Subcutaneous adipose tissue (tissue), 4 donors: Measurements from ENCODE around the gene RNASET2. TPM values are rescaled to one million over a fixed set of nuclear protein-coding genes. Genes with fewer than 3 reads are reported as not detected.

Experiments used
- total RNA-seq, 4 donors: library from RNA; depleted of rRNA; stranded (reverse); fragments of >200 nt; gene quantifications; one replicate each; pipeline ENCODE4 v1.1.0, GENCODE V29; 2016
- TF ChIP-seq, protein P1 (sequence below): fragments of 450-650 bp; IDR thresholded peaks from one replicate; pipeline ENCODE4 v1.5.1; 2016; ENCODE audit warnings: low read depth, mild to moderate bottlenecking, control low read depth, antibody characterized with exemption, moderate library complexity

Gene RNASET2
- total RNA-seq, 4 donors from 2014 or later: 40.4 to 173 (median 77.0) TPM

DNA sequence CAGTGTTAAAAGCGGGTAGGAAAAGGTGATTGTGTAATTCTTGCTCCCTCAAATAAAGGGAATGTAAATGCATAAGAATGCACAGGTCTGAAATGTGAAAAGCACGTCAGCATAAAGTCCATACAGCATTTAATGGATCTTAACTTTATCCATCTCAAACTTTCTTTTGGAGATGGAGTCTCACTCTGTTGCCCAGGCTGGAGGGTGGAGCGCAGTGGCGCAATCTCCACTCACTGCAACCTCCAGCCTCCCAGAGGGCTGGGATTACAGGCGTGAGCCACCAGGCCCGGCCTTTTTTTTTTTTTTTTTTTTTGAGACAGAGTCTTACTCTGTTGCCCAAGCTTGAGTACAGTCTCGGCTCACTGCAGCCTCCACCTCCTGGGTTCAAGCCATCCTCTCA, 33.4 kb downstream of the RNASET2 start:
- TF ChIP-seq, protein P1, sequence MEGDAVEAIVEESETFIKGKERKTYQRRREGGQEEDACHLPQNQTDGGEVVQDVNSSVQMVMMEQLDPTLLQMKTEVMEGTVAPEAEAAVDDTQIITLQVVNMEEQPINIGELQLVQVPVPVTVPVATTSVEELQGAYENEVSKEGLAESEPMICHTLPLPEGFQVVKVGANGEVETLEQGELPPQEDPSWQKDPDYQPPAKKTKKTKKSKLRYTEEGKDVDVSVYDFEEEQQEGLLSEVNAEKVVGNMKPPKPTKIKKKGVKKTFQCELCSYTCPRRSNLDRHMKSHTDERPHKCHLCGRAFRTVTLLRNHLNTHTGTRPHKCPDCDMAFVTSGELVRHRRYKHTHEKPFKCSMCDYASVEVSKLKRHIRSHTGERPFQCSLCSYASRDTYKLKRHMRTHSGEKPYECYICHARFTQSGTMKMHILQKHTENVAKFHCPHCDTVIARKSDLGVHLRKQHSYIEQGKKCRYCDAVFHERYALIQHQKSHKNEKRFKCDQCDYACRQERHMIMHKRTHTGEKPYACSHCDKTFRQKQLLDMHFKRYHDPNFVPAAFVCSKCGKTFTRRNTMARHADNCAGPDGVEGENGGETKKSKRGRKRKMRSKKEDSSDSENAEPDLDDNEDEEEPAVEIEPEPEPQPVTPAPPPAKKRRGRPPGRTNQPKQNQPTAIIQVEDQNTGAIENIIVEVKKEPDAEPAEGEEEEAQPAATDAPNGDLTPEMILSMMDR: no peak

DNA sequence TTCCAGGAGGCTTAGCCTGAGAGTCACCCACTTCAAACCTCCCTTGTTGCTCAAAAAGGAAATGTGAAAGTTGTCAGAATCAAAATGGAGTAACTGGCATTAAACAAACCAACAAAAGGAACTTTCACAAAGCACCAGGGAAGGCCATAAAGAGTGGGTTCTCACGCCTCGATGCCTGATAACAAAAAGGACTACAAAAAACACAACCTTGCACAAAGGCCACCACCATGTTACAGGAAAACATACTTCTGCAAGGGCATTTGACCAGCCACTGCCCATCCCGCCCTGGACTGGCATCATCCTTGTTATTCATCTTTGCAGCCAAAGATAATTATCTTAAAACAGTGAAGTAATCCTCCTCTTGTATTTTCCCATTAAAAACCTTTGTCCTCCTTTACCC, 34.8 kb downstream of the RNASET2 start:
- TF ChIP-seq, protein P1: no peak

DNA sequence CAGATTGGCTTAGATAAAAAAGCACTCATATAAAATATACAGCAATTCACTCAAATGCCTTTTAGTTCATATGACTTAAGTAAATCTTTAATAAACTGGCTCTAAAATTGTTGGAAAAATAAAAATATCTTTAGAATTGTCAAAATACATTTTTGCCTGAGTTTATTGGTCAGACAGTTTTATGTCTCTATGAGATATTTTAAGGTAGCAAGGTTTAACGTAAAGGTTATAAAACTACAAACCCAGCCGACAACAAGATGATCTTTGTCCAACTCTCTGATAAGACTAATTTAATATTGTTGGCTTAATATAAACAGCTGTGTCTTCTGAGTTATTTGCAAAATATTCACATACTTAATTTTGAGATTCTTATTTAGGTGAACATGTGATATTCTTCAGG, 39.5 kb downstream of the RNASET2 start:
- TF ChIP-seq, protein P1: no peak

DNA sequence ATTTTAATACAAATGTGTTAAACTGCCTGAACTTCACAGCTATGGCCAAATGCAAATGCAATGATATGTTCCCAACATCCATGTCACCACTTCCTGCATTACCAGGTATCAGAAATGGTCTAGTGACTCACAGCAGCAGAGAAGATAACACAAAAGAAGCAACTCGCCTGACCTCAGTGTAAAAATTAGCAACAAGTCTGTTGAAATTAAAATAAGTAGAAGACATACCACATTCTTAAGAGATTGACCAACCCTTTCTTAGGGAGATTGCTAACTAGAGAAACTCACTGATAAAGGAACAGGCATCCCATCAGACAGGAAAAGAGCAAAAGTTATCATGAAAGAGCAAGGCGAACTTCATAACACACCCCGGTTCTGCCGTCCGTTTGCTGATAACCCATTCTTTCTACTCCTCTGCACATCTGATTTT, 45.1 kb downstream of the RNASET2 start:
- TF ChIP-seq, protein P1: no peak

DNA sequence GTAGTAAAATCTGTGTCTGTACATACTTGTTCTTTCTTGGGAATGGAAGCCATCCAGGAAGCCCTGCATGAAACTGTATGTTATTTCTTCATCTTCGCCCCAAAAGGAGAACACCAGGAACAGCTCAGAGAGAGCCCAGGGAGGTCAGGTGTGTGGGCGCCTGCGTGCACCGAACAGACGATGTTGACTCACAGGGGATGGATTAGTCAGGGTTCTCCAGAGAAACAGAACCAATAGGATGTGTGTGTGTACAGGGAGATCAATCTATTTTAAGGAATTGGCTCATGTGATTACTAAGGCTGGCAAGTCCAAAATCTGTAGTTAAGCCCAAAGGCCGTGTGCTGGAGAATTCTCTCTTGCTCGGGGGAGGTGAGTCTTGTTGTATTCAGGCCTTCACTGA, 45.7 kb downstream of the RNASET2 start:
- TF ChIP-seq, protein P1: no peak

DNA sequence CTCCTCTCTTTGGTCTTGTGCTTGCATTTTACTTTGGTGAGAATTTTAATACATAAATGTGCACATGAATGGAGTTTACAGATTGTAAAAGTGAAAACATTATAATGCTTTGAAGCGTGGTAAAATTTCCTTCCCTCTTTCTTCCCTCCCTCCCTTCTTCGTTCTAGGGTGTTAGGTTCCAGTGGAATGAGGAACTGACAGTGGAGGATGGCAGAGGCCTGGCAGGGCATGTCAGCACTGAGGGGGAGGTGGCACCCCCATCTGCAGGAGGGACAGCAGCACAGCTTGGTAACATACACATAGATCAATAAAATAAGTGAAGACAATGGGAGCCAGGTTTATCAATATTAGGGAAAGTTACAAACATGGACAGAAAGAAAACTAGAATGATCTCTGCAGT, 47.5 kb downstream of the RNASET2 start:
- TF ChIP-seq, protein P1: no peak

DNA sequence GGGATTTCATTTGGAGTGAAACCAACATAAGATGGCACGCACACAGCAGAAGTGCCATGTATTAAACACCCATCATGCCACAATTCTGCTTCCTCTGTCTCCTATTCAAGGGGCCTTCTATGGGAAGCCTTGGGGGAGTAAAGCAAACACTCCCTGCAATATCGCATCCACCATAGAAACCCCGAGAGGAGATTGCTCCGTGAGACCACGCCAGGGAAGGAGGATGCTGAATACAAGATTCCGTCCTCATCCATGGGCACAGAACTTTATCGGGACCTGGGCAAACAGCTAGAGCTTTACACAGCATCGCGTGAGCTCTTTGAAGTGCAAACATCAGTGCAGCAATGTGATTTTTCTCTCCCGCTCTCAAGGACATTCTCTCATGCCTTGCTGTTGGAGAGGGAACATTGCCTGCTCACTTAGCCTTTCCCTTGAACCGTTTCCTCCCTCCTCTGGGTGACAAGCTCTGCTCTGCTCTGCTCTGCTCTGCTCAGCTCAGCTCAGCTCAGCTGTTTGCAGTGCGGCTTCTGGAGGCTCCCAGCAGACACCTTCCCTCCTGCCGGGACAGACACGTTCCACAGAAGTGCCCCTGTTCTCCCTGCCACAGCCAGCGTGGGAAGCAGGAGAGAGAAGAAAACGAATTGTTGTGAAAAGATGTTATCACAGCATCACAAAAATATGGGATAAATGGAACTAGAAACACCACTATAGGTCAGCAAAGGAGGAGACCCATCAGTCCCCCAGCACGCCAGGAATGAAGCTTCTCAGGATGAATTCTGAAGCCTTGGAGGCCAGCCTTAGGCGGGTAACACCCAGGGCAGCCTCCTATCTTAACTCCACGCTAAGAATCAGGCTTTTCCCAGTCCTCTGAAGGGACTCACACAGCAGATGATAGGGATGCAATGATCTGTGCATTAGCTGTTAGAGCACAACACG, 48.2 kb downstream of the RNASET2 start:
- TF ChIP-seq, protein P1: no peak
